Stimulated activated CD4-positive, alpha-beta T cell treated with anti-CD3 and anti-CD28 coated beads, Interleukin-12 subunit alpha, Interleukin-12 subunit beta, amount 100 ng/mL, for 48 hours (primary cell): ENCODE measurements around the gene PCDHGA1.
"Not testable (repeated sequence)": the region's sequence is repeated elsewhere in the genome, so short reads cannot be mapped to it uniquely, and the experiment has no call there.

Experiments used
- DNase-seq, 3 donors: peaks; one replicate each; pipeline ENCODE4 v3.0.0-alpha.2; 2020; ENCODE audit warnings: low read depth in 2 of 3, low spot score in 1 of 3

The PCDHGA1 gene

DNA sequence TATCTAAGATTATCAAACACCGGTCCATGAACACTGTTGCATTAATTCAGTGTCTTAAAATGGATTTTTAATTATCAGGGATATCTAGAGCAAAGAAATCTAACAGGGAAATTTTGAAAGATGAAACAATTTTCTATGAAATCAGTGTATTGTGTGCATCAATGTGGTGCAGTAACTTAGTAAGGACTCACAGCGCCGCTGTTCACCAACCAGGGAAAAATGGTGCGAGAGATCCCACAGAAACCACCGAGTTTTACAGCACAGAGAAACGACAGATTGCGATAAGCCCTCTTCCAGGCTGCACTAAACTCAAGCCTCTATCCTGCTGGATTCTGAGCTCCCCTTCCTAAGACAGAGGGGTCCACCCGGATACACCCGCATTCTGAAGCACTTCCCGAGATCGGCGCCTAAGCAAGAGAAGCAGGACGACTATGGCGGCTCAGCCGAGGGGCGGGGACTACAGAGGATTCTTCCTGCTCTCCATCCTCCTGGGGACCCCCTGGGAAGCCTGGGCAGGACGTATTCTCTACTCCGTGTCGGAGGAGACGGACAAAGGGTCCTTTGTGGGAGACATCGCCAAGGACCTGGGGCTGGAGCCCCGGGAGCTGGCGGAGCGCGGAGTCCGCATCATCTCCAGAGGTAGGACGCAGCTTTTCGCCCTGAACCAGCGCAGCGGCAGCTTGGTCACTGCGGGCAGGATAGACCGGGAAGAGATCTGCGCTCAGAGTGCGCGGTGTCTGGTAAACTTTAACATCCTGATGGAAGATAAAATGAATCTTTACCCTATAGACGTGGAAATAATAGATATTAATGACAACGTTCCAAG lies 52.4 kb downstream of the PCDHGA1 start, which contains the start of gene PCDHGA7:
Gene PCDHGA7 (plus strand): TSS at position 274 of the 826 bp plus-strand sequence. CDS start 158 bp downstream, at position 432.
- no peak for DNase-seq

DNA sequence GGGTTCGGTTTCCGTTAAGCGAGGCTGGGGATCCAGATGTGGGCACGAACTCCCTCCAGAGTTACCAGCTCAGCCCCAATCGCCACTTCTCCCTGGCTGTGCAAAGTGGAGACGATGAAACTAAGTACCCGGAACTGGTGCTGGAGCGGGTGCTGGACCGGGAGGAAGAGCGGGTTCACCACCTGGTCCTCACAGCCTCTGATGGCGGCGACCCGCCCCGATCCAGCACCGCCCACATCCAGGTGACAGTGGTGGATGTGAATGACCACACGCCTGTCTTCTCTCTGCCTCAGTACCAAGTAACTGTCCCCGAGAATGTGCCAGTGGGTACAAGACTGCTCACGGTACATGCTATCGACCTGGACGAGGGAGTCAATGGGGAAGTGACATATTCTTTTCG lies 53.0 kb downstream of the PCDHGA1 start:
- no peak for DNase-seq

DNA sequence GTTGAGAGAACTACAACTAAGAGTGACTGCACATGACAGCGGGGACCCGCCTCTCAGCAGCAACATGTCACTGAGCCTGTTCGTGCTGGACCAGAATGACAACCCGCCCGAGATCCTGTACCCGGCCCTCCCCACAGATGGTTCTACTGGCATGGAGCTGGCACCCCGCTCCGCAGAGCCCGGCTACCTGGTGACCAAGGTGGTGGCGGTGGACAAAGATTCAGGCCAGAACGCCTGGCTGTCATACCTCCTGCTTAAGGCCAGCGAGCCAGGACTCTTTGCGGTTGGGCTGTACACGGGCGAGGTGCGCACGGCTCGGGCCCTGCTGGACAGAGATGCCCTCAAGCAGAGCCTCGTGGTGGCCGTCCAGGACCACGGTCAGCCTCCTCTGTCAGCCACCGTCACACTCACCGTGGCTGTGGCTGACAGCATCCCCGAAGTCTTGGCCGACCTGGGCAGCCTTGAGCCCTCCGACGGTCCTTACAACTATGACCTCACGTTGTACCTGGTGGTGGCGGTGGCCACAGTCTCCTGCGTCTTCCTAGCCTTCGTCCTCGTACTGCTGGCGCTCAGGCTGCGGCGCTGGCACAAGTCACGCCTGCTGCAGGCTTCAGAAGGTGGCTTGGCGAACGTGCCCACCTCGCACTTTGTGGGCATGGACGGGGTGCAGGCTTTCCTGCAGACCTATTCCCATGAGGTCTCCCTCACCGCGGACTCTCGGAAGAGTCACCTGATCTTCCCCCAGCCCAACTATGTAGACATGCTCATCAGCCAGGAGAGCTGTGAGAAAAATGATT lies 54.4 kb downstream of the PCDHGA1 start:
- no peak for DNase-seq

DNA sequence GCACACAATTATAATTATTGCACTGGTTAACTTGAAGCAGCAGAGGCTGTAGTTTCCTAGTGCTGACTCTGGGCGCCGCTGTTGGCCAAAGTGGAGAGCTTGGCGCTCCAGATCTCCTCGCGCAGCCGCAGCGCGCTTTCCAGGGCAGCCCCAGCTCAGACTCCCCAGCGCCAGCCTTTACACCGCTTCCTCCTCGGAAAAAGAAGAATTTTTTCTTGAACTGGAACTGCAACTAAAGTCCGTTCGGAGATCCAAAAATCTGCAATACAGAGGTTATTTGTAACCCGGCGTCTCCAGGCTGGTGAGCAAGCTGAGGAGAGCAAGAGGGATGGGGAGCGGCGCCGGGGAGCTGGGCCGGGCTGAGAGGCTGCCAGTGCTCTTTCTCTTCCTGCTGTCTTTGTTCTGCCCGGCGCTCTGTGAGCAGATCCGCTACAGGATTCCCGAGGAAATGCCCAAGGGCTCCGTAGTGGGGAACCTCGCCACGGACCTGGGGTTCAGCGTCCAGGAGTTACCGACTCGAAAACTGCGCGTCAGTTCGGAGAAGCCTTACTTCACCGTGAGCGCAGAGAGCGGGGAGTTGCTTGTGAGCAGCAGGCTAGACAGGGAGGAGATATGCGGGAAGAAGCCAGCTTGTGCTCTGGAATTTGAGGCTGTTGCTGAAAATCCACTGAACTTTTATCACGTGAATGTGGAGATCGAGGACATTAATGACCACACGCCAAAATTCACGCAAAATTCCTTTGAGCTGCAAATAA lies 57.4 kb downstream of the PCDHGA1 start, which contains the start of gene PCDHGB4:
Gene PCDHGB4 (plus strand): TSS at position 142 of the 755 bp plus-strand sequence. CDS start 187 bp downstream, at position 329.
- DNase-seq: not testable (repeated sequence)

DNA sequence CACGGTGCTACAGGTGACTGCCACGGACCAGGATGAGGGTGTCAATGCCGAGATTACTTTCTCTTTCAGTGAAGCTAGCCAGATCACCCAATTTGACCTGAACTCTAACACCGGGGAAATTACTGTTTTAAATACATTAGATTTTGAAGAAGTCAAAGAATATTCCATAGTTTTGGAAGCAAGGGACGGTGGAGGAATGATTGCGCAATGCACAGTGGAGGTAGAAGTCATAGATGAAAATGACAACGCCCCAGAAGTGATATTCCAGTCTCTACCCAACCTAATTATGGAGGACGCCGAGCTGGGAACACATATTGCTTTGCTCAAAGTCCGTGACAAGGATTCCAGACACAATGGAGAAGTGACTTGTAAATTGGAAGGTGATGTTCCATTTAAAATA lies 58.3 kb downstream of the PCDHGA1 start:
- DNase-seq: no peak

DNA sequence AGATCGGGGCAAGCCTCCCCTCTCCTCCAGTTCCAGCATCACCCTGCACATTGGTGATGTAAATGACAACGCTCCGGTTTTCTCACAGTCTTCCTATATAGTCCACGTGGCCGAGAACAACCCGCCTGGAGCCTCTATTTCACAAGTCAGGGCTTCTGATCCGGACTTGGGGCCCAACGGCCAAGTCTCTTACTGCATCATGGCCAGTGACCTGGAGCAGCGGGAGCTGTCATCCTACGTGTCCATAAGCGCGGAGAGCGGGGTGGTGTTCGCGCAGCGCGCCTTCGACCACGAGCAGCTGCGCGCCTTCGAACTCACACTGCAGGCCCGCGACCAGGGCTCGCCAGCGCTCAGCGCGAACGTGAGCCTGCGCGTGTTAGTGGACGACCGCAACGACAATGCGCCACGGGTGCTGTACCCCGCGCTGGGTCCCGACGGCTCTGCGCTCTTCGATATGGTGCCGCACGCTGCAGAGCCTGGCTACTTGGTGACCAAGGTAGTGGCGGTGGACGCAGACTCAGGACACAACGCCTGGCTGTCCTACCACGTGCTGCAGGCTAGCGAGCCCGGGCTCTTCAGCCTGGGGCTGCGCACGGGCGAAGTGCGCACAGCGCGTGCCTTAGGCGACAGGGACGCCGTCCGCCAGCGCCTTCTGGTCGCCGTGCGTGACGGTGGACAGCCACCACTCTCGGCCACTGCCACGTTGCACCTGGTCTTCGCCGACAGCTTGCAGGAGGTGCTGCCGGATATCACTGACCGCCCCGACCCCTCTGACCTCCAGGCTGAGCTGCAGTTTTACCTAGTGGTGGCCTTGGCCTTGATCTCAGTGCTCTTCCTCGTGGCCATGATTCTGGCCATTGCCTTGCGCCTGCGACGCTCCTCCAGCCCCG lies 59.1 kb downstream of the PCDHGA1 start:
- DNase-seq: no peak

DNA sequence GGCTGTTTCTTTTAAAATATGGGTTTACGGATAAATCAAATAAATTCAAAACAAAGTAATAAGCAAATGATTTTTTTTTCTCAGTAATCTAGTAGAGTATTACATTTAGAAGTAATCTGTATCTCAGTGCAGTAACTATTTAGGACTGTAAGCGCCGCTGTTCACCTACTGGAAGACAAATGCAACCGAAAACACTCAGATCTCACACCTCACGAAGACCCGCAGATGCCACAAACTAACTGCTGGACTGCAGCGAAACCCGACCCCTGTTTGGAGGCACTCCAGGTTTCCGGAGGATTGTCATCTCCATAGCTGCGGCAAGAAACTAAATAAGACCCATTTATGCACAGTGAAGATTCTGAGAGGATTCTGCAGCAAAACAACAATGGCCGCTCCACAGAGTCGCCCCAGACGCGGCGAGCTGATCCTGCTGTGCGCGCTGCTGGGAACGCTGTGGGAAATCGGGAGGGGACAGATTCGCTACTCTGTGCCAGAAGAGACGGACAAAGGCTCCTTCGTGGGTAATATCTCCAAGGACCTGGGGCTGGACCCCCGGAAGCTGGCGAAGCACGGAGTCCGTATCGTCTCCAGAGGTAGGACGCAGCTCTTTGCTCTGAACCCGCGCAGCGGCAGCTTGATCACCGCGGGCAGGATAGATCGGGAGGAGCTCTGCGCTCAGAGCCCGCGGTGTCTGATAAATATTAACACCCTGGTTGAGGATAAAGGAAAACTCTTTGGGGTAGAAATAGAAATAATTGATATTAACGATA lies 62.3 kb downstream of the PCDHGA1 start, which contains the start of gene PCDHGA8:
Gene PCDHGA8 (plus strand): TSS at position 205 of the 770 bp plus-strand sequence. CDS start 181 bp downstream, at position 386.
- no peak for DNase-seq

DNA sequence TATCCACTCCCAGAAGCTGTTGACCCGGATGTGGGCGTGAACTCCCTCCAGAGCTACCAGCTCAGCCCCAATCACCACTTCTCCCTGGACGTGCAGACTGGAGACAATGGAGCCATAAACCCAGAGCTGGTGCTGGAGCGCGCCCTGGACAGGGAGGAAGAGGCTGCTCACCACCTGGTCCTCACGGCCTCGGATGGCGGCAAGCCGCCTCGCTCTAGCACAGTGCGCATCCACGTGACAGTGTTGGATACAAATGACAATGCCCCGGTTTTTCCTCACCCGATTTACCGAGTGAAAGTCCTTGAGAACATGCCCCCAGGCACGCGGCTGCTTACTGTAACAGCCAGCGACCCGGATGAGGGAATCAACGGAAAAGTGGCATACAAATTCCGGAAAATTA lies 63.0 kb downstream of the PCDHGA1 start:
- no peak for DNase-seq

DNA sequence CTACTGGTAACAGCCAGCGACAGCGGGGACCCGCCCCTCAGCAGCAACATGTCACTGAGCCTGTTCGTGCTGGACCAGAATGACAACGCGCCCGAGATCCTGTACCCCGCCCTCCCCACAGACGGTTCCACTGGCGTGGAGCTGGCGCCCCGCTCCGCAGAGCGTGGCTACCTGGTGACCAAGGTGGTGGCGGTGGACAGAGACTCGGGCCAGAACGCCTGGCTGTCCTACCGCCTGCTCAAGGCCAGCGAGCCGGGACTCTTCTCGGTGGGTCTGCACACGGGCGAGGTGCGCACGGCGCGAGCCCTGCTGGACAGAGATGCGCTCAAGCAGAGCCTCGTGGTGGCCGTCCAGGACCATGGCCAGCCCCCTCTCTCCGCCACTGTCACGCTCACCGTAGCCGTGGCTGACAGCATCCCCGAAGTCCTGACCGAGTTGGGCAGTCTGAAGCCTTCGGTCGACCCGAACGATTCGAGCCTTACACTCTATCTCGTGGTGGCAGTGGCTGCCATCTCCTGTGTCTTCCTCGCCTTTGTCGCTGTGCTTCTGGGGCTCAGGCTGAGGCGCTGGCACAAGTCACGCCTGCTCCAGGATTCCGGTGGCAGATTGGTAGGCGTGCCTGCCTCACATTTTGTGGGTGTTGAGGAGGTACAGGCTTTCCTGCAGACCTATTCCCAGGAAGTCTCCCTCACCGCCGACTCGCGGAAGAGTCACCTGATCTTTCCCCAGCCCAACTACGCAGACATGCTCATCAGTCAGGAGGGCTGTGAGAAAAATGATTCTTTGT lies 64.3 kb downstream of the PCDHGA1 start:
- DNase-seq: not testable (repeated sequence)

DNA sequence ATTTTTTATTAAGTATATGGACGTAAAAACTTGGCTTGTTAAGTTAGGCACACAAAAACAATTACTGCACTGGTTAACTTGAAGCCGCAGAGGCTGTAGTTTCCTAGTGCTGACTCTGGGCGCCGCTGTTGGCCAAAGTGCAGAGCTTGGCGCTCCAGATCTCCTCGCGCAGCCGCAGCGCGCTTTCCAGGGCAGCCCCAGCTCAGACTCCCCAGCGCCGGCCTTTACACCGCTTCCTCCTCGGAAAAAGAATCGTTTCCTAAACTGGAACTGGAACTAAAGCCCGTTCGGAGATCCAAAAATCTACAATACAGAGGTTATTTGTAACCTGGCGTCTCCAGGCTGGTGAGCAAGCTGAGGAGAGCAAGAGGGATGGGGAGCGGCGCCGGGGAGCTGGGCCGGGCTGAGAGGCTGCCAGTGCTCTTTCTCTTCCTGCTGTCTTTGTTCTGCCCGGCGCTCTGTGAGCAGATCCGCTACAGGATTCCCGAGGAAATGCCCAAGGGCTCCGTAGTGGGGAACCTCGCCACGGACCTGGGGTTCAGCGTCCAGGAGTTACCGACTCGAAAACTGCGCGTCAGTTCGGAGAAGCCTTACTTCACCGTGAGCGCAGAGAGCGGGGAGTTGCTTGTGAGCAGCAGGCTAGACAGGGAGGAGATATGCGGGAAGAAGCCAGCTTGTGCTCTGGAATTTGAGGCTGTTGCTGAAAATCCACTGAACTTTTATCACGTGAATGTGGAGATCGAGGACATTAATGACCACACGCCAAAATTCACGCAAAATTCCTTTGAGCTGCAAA lies 67.6 kb downstream of the PCDHGA1 start, which contains the start of gene PCDHGB5:
Gene PCDHGB5 (plus strand): TSS at position 192 of the 796 bp plus-strand sequence. CDS start 181 bp downstream, at position 373.
- DNase-seq: not testable (repeated sequence)

DNA sequence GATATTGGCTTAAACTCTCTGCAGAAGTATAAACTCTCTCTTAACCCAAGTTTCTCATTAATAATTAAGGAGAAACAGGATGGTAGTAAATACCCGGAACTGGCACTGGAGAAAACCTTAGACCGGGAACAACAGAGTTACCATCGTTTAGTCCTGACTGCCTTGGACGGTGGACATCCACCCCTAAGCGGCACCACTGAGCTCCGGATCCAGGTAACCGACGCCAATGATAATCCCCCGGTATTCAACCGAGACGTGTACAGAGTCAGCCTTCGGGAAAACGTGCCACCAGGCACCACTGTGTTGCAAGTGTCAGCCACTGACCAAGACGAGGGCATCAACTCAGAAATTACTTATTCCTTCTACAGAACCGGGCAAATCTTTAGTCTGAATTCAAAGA lies 68.3 kb downstream of the PCDHGA1 start:
- no peak for DNase-seq

DNA sequence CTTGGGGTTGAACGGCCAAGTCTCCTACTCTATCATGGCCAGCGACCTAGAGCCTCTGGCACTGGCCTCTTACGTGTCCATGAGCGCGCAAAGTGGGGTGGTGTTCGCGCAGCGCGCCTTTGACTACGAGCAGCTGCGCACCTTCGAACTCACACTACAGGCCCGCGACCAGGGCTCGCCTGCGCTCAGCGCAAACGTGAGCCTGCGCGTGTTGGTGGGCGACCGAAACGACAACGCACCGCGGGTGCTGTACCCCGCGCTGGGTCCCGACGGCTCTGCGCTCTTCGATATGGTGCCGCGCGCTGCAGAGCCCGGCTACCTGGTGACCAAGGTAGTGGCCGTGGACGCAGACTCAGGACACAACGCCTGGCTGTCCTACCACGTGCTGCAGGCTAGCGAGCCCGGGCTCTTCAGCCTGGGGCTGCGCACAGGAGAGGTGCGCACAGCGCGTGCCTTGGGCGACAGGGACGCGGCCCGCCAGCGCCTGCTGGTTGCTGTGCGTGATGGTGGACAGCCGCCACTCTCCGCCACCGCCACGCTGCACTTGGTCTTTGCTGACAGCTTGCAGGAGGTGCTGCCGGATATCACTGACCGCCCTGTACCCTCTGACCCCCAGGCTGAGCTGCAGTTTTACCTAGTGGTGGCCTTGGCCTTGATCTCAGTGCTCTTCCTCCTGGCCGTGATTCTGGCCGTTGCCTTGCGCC lies 69.4 kb downstream of the PCDHGA1 start:
- no peak for DNase-seq

DNA sequence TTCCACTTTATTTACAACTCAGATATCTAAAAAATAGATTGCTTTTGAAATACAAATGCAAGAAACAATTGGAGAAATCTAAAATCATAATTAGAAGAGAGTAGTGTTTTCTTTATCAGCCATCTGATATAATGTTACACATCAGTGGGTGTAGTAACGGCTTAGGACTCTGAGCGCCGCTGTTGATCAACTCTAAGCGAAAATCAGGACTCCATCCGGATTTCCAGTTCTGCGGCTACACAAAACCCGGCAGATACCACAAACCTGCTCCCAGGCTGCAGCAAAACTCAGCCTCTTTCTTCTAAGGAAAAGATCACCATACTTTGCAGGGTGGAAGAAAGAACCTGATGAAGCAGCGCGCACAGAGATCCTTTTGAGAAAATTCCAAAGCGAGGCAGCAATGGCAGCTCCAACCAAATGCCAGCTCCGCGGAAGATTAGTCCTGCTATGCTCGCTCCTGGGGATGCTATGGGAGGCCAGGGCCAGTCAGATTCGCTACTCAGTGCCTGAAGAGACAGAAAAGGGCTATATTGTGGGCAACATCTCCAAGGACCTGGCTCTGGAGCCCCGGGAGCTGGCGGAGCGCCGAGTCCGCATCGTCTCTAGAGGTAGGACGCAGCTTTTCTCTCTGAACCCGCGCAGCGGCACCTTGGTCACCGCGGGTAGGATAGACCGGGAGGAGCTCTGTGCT lies 72.4 kb downstream of the PCDHGA1 start, which contains the start of gene PCDHGA9:
Gene PCDHGA9 (plus strand): TSS at position 226 of the 691 bp plus-strand sequence. CDS start 175 bp downstream, at position 401.
- no peak for DNase-seq

DNA sequence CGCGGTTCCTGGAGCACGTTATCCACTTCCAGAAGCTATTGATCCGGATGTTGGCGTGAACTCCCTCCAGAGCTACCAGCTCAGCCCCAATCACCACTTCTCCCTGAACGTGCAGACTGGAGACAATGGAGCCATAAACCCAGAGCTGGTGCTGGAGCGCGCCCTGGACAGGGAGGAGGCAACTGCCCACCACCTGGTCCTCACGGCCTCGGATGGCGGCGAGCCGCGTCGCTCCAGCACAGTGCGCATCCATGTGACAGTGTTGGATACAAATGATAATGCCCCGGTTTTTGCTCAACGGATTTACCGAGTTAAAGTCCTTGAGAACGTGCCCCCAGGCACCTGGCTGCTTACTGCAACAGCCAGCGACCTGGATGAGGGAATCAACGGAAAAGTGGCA lies 73.1 kb downstream of the PCDHGA1 start:
- no peak for DNase-seq

DNA sequence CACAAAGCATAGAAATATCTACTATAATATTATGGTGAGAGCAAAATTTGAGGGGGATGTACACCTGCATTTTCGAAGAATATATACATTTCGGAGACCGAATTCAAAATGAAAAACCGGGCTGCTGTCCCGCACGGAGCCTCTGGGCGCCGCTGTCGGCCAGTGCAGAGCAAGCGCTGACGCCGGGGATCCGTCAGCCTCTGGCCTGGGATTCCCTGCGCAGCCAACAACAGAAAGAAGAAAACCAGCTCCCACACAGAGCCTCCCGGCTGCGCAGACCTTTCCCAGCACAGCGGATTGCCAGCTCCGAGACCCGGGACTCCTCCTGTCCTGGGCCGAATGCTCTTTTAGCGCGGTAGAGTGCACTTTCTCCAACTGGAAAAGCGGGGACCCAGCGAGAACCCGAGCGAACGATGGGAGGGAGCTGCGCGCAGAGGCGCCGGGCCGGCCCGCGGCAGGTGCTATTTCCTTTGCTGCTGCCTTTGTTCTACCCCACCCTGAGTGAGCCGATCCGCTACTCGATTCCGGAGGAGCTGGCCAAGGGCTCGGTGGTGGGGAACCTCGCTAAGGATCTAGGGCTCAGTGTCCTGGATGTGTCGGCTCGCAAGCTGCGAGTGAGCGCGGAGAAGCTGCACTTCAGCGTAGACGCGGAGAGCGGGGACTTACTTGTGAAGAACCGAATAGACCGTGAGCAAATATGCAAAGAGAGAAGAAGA lies 77.6 kb downstream of the PCDHGA1 start, which contains the start of gene PCDHGB6:
Gene PCDHGB6 (plus strand): TSS at position 232 of the 716 bp plus-strand sequence. CDS start 182 bp downstream, at position 414.
- peak in 1 of 3 donors; percentile 25 for DNase-seq
